ENCODE results near the gene FTMT. TPM values are rescaled to one million over a fixed set of nuclear protein-coding genes. Genes with fewer than 3 reads are reported as not detected.

FTMT gene
- total RNA-seq, 1 donor from 2014 or later = not detected

DNA sequence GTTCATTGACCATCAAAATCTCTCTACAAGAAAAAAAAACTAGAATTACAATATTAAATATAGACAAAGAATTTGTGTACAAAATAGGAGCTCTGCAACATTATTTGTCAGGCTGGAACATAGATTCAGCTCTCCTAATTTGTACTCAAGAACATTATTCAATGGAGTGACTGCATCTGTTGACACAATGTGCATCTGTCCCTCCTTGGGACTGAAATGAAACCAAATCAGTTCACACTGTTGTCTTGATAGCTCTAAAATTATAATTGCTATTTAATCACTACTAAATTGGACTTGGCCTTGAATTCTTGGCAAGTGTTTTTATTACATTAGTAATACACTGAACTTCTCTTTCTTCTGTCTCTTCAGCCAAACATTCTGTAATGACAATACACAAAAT lies 47.7 kb downstream of the FTMT start:
- DNase-seq (ENCODE audit: low spot score) = no peak
- H3K9me3 Mint-ChIP-seq (ENCODE audit: unreplicated experiment) = no peaks in the 10 kb centered on the region
- H3K27me3 Mint-ChIP-seq (ENCODE audit: unreplicated experiment) = no peaks in the 10 kb centered on the region
- TF ChIP-seq, protein P1, sequence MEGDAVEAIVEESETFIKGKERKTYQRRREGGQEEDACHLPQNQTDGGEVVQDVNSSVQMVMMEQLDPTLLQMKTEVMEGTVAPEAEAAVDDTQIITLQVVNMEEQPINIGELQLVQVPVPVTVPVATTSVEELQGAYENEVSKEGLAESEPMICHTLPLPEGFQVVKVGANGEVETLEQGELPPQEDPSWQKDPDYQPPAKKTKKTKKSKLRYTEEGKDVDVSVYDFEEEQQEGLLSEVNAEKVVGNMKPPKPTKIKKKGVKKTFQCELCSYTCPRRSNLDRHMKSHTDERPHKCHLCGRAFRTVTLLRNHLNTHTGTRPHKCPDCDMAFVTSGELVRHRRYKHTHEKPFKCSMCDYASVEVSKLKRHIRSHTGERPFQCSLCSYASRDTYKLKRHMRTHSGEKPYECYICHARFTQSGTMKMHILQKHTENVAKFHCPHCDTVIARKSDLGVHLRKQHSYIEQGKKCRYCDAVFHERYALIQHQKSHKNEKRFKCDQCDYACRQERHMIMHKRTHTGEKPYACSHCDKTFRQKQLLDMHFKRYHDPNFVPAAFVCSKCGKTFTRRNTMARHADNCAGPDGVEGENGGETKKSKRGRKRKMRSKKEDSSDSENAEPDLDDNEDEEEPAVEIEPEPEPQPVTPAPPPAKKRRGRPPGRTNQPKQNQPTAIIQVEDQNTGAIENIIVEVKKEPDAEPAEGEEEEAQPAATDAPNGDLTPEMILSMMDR (IDR thresholded peaks at IDR 0.05; ENCODE audit: unreplicated experiment) = no peak
- H3K36me3 Mint-ChIP-seq (ENCODE audit: low read depth, unreplicated experiment) = no peaks in the 10 kb centered on the region
- H3K4me1 Mint-ChIP-seq (ENCODE audit: unreplicated experiment) = no peaks in the 10 kb centered on the region
- H3K27ac Mint-ChIP-seq (ENCODE audit: unreplicated experiment) = no peak overlapping the region
- H3K4me3 Mint-ChIP-seq (ENCODE audit: unreplicated experiment) = no peak overlapping the region

Other genes starting within 250 kb of the FTMT start
- 14.5 TPM for gene SRFBP1, start 110.1 kb downstream of the FTMT start, total RNA-seq (ENCODE audit: unreplicated experiment)
- 0.23 TPM for gene LOX, start 226.4 kb downstream of the FTMT start, total RNA-seq (ENCODE audit: unreplicated experiment)

Data from endothelial cell (in vitro differentiated cells).